Stomach (tissue), 4 donors: ENCODE data around the gene MRPL9.
"Not testable (repeated sequence)": the region's sequence is repeated elsewhere in the genome, so short reads cannot be mapped to it uniquely, and the experiment has no call there.

Experiments used
- EP300 ChIP-seq: sonication (generic); formaldehyde crosslinking; IDR thresholded peaks from one replicate; pipeline ENCODE4 v1.6.1; 2017; ENCODE audit warnings: antibody characterized with exemption
- POLR2A ChIP-seq, 4 donors: fragments of 450-650 bp; IDR thresholded peaks; one replicate each; pipeline ENCODE4 v1.6.1; 2016; ENCODE audit warnings: antibody characterized with exemption in 4 of 4, control low read depth in 2 of 4, mild to moderate bottlenecking in 1 of 4, moderate library complexity in 1 of 4
- POLR2AphosphoS5 ChIP-seq, 3 donors: sonication (generic); formaldehyde crosslinking; IDR thresholded peaks; one replicate each; pipeline ENCODE4 v1.6.1; 2016; ENCODE audit warnings: antibody characterized with exemption in 3 of 3
- TF ChIP-seq, protein P1 (sequence below), 7 experiments: fragments of 450-650 bp in 4 of 7; fragments of 200-600 bp in 3 of 7; sonication (generic) in 3 of 7; IDR thresholded peaks; one replicate each; pipeline ENCODE4 v1.5.1; 2016 to 2019; ENCODE audit warnings: antibody characterized with exemption in 7 of 7, control low read depth in 2 of 7, mild to moderate bottlenecking in 1 of 7

DNA sequence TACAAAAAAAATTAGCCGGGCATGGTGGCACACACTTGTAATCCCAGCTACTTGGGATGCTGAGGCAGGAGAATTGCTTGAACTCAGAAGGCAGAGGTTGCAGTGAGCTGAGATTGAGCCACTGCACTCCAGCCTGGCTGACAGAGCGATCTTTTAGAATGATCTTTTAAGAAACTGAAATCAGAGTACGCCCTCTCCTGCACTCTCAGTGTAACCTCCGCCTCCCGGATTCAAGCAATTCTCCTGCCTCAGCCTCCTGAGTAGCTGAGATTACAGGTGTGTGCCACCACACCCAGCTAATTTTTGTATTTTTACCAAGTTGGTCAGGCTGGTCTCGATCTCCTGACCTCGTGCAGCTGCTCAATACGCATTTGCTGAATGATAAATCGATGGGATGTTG, 29.3 kb downstream of the MRPL9 start:
- TF ChIP-seq, protein P1, sequence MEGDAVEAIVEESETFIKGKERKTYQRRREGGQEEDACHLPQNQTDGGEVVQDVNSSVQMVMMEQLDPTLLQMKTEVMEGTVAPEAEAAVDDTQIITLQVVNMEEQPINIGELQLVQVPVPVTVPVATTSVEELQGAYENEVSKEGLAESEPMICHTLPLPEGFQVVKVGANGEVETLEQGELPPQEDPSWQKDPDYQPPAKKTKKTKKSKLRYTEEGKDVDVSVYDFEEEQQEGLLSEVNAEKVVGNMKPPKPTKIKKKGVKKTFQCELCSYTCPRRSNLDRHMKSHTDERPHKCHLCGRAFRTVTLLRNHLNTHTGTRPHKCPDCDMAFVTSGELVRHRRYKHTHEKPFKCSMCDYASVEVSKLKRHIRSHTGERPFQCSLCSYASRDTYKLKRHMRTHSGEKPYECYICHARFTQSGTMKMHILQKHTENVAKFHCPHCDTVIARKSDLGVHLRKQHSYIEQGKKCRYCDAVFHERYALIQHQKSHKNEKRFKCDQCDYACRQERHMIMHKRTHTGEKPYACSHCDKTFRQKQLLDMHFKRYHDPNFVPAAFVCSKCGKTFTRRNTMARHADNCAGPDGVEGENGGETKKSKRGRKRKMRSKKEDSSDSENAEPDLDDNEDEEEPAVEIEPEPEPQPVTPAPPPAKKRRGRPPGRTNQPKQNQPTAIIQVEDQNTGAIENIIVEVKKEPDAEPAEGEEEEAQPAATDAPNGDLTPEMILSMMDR (IDR thresholded peaks at IDR 0.05), result not testable (repeated sequence)
- not testable (repeated sequence) for TF ChIP-seq POLR2AphosphoS5 (IDR thresholded peaks at IDR 0.05); POLR2A (IDR thresholded peaks at IDR 0.05); EP300
